Mucosa of descending colon (tissue), 3 donors: ENCODE results near the gene COMMD4. TPM values are rescaled to one million over a fixed set of nuclear protein-coding genes. Genes with fewer than 3 reads are reported as not detected.
A peak's percentile ranks its signal among the peaks of the same experiment; 100 is the strongest.

Experiments used
- ATAC-seq: fragments of 200-7000 bp; cut with Tn5 transposase; one replicate; pipeline ENCODE4 v1.9.1; 2020; ENCODE audit warnings: mild to moderate bottlenecking, moderate library complexity
- DNase-seq, 3 donors: peaks; one replicate each; pipeline ENCODE4 v3.0.0-alpha.2; 2020
- H3K36me3 ChIP-seq: fragments of 200-600 bp; one replicate; pipeline ENCODE4 v1.8.0; 2021; ENCODE audit warnings: low read depth, mild to moderate bottlenecking
- H3K4me1 ChIP-seq: fragments of 200-600 bp; one replicate; pipeline ENCODE4 v1.8.0; 2021; ENCODE audit warnings: low read depth, mild to moderate bottlenecking
- H3K4me3 ChIP-seq: fragments of 200-600 bp; one replicate; pipeline ENCODE4 v1.8.0; 2021; ENCODE audit warnings: mild to moderate bottlenecking
- H3K9me3 ChIP-seq: fragments of 200-600 bp; one replicate; pipeline ENCODE4 v1.8.0; 2021; ENCODE audit warnings: mild to moderate bottlenecking
- CTCF ChIP-seq: fragments of 200-600 bp; IDR thresholded peaks from one replicate; pipeline ENCODE4 v1.8.0; 2022; ENCODE audit warnings: antibody characterized with exemption, mild to moderate bottlenecking
- intact Hi-C, 2 donors: fragments of 100-400 bp; cut with DNase I in 1 of 2; cut with micrococcal nuclease in 1 of 2; formaldehyde crosslinking; loops; one replicate each; pipeline versions ENCODE4 v1.11.0 to v1.11.1; 2022; cut with DNase I, micrococcal nuclease
- total RNA-seq, 3 donors: library from RNA; stranded (reverse); fragmentation: NEBNext Ultra II Directional in 2 of 3; extraction: Animal tissue kit (Norgen Biotek cat#: 25700) in 2 of 3; gene quantifications; one replicate each; pipeline versions ENCODE4 v1.2.1 to v1.2.4, GENCODE V29; 2021 to 2023
- donor health status: DM: no; HTN: no; CAD: no; lungs with moderate emphysema.
- donor health status: DM: no; HTN: no; CAD: no.
- donor health status: DM: no; HTN: yes; CAD: no.

The COMMD4 gene
- total RNA-seq, 3 donors from 2014 or later = 57.2 to 84.9 (median 72.3) TPM

GRCh38 chr15:75366163-75366562, 30.3 kb downstream of the COMMD4 start:
- H3K4me1 ChIP-seq = peaks cover 17% of the 10 kb centered on the region
- DNase-seq (no peak), ATAC-seq (no peak)
- no peaks in the 10 kb centered on the region for H3K9me3 ChIP-seq
- no peak overlapping the region for H3K4me3 ChIP-seq
- no peak for TF ChIP-seq CTCF
- H3K36me3 ChIP-seq = no peaks in the 10 kb centered on the region
- intact Hi-C loops = no loop called here

- Histone ChIP-seq H3K9me3 (no peaks in the 10 kb centered on the region), H3K36me3 (no peaks in the 10 kb centered on the region), H3K4me1 (peaks cover 17% of the 10 kb centered on the region), H3K4me3 (no peak overlapping the region)
- DNase-seq (no peak), ATAC-seq (no peak)
- TF ChIP-seq CTCF = no peak
- intact Hi-C loops = no loop called here
Measured at GRCh38 chr15:75367006-75367405, 31.1 kb downstream of the COMMD4 start.

- no peaks in the 10 kb centered on the region for H3K36me3 ChIP-seq
- H3K4me3 ChIP-seq = peak overlapping the region; percentile 87
- H3K9me3 ChIP-seq = no peaks in the 10 kb centered on the region
- DNase-seq (no peak), ATAC-seq (no peak)
- H3K4me1 ChIP-seq = peaks cover 17% of the 10 kb centered on the region
- intact Hi-C loops = no loop called here
- TF ChIP-seq CTCF = no peak
Measured at GRCh38 chr15:75367406-75367912, 31.6 kb downstream of the COMMD4 start.

GRCh38 chr15:75367913-75368688, 32.2 kb downstream of the COMMD4 start, which contains the start of gene MAN2C1:
Gene MAN2C1, minus strand, starts transcription at chr15:75368607. Its CDS starts 24 bp downstream, at chr15:75368583.
- ATAC-seq (peak; percentile 96), DNase-seq (peak; percentile 98 to 99 (median 99))
- Histone ChIP-seq H3K9me3 (no peaks in the 10 kb centered on the region), H3K36me3 (no peaks in the 10 kb centered on the region), H3K4me3 (peak within 1 kb of the TSS; percentile 87), H3K4me1 (peaks cover 17% of the 10 kb centered on the region)
- intact Hi-C loops = no loop called here
- TF ChIP-seq CTCF = peak; percentile 73

GRCh38 chr15:75368689-75369239, 32.9 kb downstream of the COMMD4 start:
- DNase-seq (no peak), ATAC-seq (peak; percentile 21)
- H3K9me3 ChIP-seq = no peaks in the 10 kb centered on the region
- no peak for TF ChIP-seq CTCF
- intact Hi-C loops = no loop called here
- H3K4me3 ChIP-seq = peak overlapping the region; percentile 87
- H3K4me1 ChIP-seq = peaks cover 17% of the 10 kb centered on the region
- H3K36me3 ChIP-seq = no peaks in the 10 kb centered on the region
